GM06990 (cell line): ENCODE data around the gene PEDS1.
"Not testable (repeated sequence)": the region's sequence is repeated elsewhere in the genome, so short reads cannot be mapped to it uniquely, and the experiment has no call there.

Experiments
- DNase-seq: peaks from one replicate; pipeline ENCODE4 v3.0.0-alpha.2; 2011; ENCODE audit not compliant: insufficient read length; ENCODE audit errors: extremely low read depth
- H3K27me3 ChIP-seq: replicated peaks from 2 replicates; pipeline ENCODE4 v1.6.0; 2011; ENCODE audit warnings: low read length; ENCODE audit not compliant: control insufficient read depth, insufficient read depth
- H3K36me3 ChIP-seq: 2 replicates; pipeline ENCODE4 v1.5.1; 2011; ENCODE audit warnings: low read length; ENCODE audit not compliant: control insufficient read depth, insufficient read depth
- H3K4me3 ChIP-seq: replicated peaks from 2 replicates; pipeline ENCODE4 v1.5.1; 2011; ENCODE audit warnings: low read depth, mild to moderate bottlenecking, control low read depth, low read length
- TF ChIP-seq, protein P1 (sequence below): IDR thresholded peaks from 2 replicates; pipeline ENCODE4 v1.5.1; 2011; ENCODE audit warnings: low read length, control low read depth, mild to moderate bottlenecking, inconsistent platforms; ENCODE audit not compliant: insufficient read depth, poor library complexity, severe bottlenecking

Gene PEDS1

DNA sequence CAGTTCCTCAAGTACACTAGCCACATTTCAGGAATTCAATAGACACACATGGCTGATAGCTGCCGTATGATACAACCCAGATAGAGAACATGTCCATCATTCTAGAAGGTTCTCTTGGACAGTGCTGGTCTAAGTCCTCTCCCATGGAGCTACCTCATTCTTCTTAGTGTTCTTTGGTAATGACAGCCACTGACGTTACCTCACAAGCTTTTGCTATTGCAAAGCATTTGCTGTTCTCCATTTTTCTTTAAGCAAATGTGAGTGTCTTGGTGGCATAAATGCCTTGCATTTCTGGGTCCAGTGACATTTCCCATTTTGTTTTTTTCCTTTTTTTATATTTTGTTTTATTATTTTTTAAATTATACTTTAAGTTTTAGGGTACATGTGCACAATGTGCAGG is 28.8 kb upstream of the PEDS1 start:
- no peak for DNase-seq
- TF ChIP-seq, protein P1, sequence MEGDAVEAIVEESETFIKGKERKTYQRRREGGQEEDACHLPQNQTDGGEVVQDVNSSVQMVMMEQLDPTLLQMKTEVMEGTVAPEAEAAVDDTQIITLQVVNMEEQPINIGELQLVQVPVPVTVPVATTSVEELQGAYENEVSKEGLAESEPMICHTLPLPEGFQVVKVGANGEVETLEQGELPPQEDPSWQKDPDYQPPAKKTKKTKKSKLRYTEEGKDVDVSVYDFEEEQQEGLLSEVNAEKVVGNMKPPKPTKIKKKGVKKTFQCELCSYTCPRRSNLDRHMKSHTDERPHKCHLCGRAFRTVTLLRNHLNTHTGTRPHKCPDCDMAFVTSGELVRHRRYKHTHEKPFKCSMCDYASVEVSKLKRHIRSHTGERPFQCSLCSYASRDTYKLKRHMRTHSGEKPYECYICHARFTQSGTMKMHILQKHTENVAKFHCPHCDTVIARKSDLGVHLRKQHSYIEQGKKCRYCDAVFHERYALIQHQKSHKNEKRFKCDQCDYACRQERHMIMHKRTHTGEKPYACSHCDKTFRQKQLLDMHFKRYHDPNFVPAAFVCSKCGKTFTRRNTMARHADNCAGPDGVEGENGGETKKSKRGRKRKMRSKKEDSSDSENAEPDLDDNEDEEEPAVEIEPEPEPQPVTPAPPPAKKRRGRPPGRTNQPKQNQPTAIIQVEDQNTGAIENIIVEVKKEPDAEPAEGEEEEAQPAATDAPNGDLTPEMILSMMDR: no peak
- no peaks in the 10 kb centered on the region; the same call in 1 of the 2 replicates for H3K27me3 ChIP-seq
- H3K36me3 ChIP-seq: no peaks in the 10 kb centered on the region
- no peak overlapping the region for H3K4me3 ChIP-seq

DNA sequence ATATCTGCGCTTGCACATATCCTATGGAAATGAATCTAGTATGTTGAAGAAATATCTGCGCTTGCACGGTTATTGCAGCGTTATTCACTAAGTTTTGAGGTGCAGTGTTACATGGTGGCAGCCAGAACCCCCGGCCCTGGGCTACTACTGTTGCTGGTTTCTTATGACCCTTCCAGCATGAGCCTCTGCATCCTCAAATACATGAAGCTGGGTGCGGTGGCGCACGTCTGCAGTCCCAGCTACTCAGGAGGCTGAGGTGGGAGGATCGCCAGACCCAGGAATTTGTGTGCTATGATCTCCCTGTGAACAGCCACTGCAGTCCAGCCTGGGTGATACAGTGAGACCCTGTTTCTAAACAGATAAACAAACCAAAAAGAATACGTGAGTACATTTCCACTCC is 27.8 kb upstream of the PEDS1 start:
- Histone ChIP-seq H3K27me3 (no peaks in the 10 kb centered on the region; the same call in 1 of the 2 replicates), H3K36me3 (no peaks in the 10 kb centered on the region), H3K4me3 (no peak overlapping the region)
- no peak for DNase-seq
- TF ChIP-seq, protein P1: no peak

DNA sequence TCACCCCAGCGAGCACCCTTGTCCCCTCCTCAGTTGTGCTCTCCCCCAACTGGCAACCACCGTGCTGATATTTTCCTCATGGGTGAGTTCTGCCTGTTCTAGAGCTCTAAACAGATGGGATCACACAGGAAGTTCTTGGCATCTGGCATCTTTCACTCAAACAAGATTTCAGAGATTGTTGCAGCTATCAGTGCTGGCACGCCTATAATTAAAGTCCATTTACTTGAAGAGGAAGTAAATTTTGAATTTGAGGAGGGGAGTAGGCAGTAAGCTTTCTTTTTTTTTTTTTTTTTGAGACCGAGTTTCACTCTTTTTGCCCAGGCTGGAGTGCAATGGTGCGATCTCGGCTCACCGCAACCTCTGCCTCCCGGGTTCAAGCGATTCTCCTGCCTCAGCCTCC is 25.1 kb upstream of the PEDS1 start:
- not testable (repeated sequence) for H3K4me3 ChIP-seq, H3K27me3 ChIP-seq, H3K36me3 ChIP-seq, DNase-seq

DNA sequence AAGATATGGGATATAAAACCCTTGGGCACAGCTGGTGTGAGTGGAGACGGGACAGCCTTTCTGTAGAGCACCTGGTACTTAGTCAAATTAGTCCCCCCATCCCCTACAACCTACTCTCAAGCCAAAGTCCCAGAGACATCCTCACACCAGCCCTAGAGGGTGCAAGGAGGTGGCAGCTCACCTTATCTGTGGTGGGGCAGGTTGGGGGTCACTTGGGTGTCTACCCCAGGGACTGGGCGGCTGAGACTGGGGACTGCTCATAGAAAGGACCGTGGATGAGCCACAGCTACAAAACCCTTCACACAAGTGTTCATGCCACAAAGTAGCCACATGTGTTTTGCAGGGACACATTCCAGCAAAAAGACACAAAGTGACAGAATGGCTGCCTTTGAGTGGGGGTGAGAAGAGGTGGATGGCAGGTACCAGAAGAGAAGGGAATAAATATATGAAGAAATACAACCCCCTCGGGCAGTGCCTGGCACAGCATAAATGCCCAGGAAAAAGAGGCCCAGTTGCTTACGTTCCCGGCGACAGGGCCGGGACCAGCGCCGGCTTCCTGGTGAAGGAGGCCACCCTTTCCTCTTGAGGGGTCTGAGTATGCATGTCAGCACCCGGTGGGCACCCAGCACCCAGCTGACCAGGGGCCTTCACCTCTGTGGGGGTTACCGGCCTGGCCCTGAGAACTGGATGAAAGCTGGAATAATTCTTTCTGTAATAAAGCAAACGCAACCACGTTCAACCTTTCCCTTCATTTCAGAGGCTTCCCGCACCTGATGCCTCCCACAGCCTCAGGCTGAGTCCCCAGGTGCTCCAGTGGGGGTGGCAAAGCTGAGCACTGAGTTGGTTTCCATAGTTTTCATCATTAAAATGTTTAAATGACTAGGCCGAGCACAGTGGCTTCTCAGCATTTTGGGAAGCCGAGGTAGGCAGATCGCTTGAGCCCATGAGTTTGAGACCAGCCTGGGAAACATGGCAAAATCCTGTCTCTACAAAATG is 22.7 kb upstream of the PEDS1 start:
- no peak overlapping the region for H3K4me3 ChIP-seq
- TF ChIP-seq, protein P1: no peak
- H3K36me3 ChIP-seq: no peaks in the 10 kb centered on the region
- H3K27me3 ChIP-seq: no peaks in the 10 kb centered on the region; the same call in 1 of the 2 replicates
- DNase-seq: no peak

DNA sequence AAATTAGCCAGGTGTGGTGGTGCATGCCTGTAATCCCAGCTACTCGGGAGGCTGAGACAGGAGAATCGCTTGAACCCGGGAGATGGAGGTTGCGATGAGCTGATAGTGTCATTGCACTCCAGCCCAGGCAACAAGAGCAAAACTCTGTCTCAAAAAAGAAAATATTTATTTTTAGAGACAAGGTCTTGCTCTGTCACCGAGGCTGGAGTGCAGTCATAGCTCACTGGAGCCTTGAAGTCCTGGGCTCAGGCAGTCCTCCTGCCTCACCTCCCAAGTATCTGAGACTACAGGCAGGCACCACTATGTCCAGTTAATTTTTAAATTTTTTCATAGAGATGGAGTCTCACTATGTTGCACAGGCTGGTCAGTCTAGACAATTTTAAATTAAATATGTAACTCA is 20.9 kb upstream of the PEDS1 start:
- H3K36me3 ChIP-seq: no peaks in the 10 kb centered on the region
- TF ChIP-seq, protein P1: no peak
- DNase-seq: no peak
- no peaks in the 10 kb centered on the region; the same call in 1 of the 2 replicates for H3K27me3 ChIP-seq
- H3K4me3 ChIP-seq: no peak overlapping the region

DNA sequence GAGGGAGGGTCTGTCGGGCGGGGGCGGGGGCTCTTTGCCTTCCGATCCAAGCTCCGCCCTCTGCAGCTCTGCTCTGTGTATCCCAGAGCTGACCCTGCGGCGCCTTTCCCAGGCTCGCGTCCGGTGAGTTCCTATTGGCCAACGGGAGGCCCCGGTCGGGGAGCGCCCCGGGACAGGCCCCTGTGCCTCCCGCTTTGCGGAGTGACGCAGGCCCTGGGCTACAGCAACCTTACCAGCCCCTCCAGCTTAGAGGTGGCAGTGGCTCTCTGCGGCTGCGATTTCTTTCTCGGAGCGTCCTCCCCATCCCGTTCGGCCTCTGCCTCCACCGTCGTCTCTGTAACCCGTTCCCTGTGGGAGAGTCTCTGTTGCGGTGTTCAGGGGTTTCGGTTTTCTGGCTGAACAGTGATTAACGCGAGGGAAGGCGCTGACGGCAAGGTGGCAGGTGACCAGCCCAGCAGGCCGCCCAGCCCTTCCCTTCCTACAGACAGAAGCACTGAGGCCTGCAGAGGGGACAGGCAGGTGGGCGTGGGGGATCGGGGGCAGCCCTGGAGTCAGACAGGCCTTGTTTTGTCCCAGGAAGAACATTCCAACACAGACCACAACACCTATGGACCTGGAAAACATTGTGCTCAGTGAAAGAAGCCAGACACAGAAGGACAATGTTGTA is 19.0 kb upstream of the PEDS1 start:
- H3K36me3 ChIP-seq: no peaks in the 10 kb centered on the region
- no peak for DNase-seq
- H3K27me3 ChIP-seq: no peaks in the 10 kb centered on the region; the same call in 1 of the 2 replicates
- TF ChIP-seq, protein P1: no peak
- H3K4me3 ChIP-seq: no peak overlapping the region
